NCI-H2029 treated with DMSO at 0.1 percent for 48 hours (cell line): ENCODE results near the gene DNAAF5.

Source experiments
- DNase-seq: peaks from one replicate; lab custom pipeline; 2025; lab: John Stamatoyannopoulos, UW

The DNAAF5 gene

GRCh38 chr7:815284-816216 lies 89.1 kb downstream of the DNAAF5 start:
- no peak for DNase-seq

DNA sequence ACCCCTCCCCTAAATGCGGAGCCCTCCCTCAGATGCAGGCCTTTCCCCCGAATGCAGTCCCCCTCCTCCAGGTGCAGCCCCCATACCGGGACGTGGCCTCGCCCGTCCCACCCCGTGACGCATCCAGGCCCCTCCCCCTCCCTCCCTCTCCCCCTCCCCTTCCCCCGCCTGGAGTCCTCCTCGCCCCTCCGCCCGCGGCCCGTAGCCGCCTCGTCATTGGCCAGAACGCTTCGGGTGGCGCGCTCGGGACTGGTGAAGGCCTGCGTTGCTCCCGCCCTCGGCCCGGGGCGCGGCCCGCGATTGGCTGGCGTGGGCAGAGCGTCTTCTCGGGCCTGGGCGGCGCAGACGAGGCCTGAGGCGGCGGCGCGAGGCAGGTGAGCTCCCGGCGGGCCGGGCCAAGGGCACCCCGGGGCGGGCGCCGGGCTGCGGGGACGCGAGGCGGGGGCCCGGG lies 89.8 kb downstream of the DNAAF5 start:
- peak; percentile 85 for DNase-seq

- DNase-seq: peak; percentile 20
Observed at GRCh38 chr7:816751-817671, 90.5 kb downstream of the DNAAF5 start.

- DNase-seq: no peak
Observed at GRCh38 chr7:818031-818699, 91.7 kb downstream of the DNAAF5 start.

- DNase-seq: no peak
Observed at GRCh38 chr7:820341-820740, 93.8 kb downstream of the DNAAF5 start.

DNA sequence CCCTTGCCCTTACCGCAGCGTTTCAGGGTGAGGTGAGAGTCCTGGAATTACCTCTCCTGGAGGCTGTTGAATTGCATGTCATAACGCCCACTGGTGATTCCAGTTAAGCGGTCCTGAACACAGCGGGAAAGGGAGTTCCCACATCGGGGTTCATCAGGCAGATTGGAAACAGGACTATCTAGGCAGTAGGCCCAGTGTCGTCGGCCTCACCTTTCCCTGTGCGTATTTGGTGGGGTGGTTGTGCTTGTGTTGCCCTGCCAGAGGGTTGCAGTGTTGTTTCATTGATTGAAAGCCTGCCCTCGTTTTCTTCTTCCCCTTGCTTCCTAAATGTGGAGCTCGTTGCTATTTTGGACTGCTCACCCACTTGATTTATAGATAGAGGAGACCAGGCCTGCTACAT lies 95.2 kb downstream of the DNAAF5 start:
- DNase-seq: no peak

DNA sequence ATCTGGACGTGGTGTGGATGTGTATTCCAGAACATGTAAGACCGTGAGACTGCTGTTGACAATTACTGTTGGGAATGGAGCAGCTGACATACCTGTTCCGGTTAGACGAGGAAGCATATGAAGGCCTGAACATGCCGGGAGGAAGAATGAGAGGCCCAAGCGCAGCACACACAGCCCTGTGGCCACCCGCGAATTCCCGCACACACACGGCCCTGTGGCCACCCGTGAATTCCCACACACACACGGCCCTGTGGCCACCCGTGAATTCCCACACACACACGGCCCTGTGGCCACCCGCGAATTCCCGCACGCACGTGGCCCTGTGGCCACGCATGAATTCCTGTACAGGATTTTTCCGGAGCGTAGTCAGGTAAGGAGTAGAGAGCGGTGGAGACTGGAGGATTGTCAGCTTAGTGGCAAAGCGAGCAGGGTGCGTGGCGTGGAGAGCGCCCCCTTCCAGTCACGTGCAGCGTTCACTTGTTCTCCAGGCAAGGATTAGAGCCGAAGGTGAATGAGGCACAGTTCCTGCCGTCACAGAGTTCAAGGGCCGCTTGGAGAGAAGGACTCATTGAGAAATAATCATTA lies 96.3 kb downstream of the DNAAF5 start:
- no peak for DNase-seq

GRCh38 chr7:823649-824048 lies 97.2 kb downstream of the DNAAF5 start:
- no peak for DNase-seq

DNA sequence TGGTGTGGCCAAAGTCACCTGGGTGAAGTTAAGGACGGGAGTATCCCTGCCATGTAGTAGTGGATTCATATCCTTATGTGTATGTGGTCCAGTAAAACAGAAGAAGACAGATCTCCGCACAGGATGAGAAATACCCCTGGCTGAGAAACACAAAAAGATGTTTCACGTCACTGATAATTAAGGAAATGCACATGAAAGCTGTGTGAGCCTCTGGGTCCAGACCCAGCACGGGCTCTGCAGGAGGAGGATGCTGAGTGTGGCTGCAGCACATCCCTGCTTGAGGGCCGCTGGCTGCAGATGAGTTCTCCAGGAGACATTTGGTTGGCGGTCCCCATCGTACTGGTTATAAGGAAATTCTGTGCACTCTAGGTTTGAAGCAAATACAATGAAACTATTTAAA lies 97.6 kb downstream of the DNAAF5 start:
- no peak for DNase-seq

- DNase-seq: no peak
Observed at GRCh38 chr7:824664-825063, 98.2 kb downstream of the DNAAF5 start.

GRCh38 chr7:825386-825785 lies 98.9 kb downstream of the DNAAF5 start:
- DNase-seq: no peak

DNA sequence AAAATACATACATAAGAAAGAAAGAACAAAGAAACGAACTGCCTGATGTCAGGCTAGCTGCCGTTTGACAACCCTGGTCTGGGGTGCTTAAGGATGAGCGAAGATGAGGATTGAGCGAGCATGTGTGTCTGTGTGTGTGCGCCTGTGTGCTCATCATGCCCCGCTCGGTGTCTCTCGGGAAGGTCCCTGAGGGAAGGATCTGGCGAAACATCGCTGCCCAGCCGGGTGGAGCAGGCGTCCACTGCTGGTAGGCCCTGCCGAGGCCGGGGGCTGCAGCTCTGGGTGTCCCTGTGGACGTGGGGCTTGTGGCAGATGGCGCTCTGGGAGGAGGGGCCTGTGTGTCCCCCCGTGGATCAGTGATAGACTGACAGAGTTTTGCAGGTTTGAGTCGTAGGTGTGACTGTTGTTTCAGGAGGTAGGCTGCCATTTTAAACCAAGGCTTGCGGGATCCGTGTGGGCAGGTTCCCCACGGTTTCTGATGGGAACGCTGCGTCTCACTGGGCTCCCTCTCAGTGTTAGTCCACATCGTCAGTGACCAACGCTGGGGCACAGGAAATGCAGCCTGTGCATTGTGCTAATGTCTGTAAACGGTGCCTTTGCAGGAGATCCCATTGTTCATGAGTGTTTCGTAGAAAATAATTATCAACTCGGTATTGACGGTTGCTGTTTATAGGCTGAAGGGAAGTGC lies 99.9 kb downstream of the DNAAF5 start:
- DNase-seq: no peak

GRCh38 chr7:828793-829561 lies 102.5 kb downstream of the DNAAF5 start:
- DNase-seq: no peak

GRCh38 chr7:830069-830468 lies 103.6 kb downstream of the DNAAF5 start:
- no peak for DNase-seq

GRCh38 chr7:831596-832166 lies 105.2 kb downstream of the DNAAF5 start:
- DNase-seq: no peak

GRCh38 chr7:832167-832967 lies 105.9 kb downstream of the DNAAF5 start, which contains the start of gene SUN1:
SUN1 (plus strand) TSS chr7:832476; CDS start chr7:832525, 49 bp downstream.
- no peak for DNase-seq

- DNase-seq: no peak
Observed at GRCh38 chr7:832968-833424, 106.5 kb downstream of the DNAAF5 start.

- DNase-seq: no peak
Observed at GRCh38 chr7:833601-834258, 107.2 kb downstream of the DNAAF5 start.
